Kidney glomerular epithelial cell (primary cell): ENCODE results near the gene DNAJC17.

Experiments used
- DNase-seq: peaks from one replicate; lab custom pipeline; 2025; lab: John Stamatoyannopoulos, UW

Gene DNAJC17

GRCh38 chr15:40766906-40767837 lies 40.1 kb downstream of the DNAJC17 start:
- no peak for DNase-seq

GRCh38 chr15:40766194-40766815 lies 41.0 kb downstream of the DNAJC17 start:
- no peak for DNase-seq

GRCh38 chr15:40764629-40765103 lies 42.6 kb downstream of the DNAJC17 start:
- DNase-seq, result no peak

GRCh38 chr15:40763801-40764628 lies 43.3 kb downstream of the DNAJC17 start, which contains the start of gene GCHFR:
Gene GCHFR (plus strand): TSS chr15:40764068. CDS start chr15:40764181, 113 bp downstream.
- peak; percentile 13 for DNase-seq

- peak; percentile 8 for DNase-seq
Observed at GRCh38 chr15:40762919-40763800, 44.1 kb downstream of the DNAJC17 start.

- DNase-seq, result no peak
Observed at GRCh38 chr15:40759961-40760360, 47.3 kb downstream of the DNAJC17 start.

GRCh38 chr15:40756938-40757337 lies 50.3 kb downstream of the DNAJC17 start:
- DNase-seq, result no peak

GRCh38 chr15:40755812-40756208 lies 51.5 kb downstream of the DNAJC17 start:
- DNase-seq, result no peak

GRCh38 chr15:40754883-40755811 lies 52.1 kb downstream of the DNAJC17 start, which contains the start of gene RMDN3:
Gene RMDN3 (minus strand): TSS chr15:40755254. CDS start chr15:40754783, 471 bp downstream.
- peak; percentile 94 for DNase-seq

- DNase-seq, result no peak
Observed at GRCh38 chr15:40754574-40754882, 52.7 kb downstream of the DNAJC17 start.

- no peak for DNase-seq
Observed at GRCh38 chr15:40751745-40752144, 55.5 kb downstream of the DNAJC17 start.

- DNase-seq, result no peak
Observed at GRCh38 chr15:40750885-40751284, 56.4 kb downstream of the DNAJC17 start.

- no peak for DNase-seq
Observed at GRCh38 chr15:40749151-40749630, 58.1 kb downstream of the DNAJC17 start.

- no peak for DNase-seq
Observed at GRCh38 chr15:40747685-40748631, 59.3 kb downstream of the DNAJC17 start.

- no peak for DNase-seq
Observed at GRCh38 chr15:40746916-40747418, 60.3 kb downstream of the DNAJC17 start.

GRCh38 chr15:40744815-40745152 lies 62.5 kb downstream of the DNAJC17 start:
- DNase-seq, result no peak

- peak; percentile 8 for DNase-seq
Observed at GRCh38 chr15:40743921-40744814, 63.1 kb downstream of the DNAJC17 start.

- DNase-seq, result no peak
Observed at GRCh38 chr15:40743485-40743901, 63.8 kb downstream of the DNAJC17 start.
